Measurements from ENCODE around the gene HEG1.

Gene HEG1

GRCh38 chr3:125090649-125091048, 34.9 kb upstream of the HEG1 start:
- Histone ChIP-seq H3K27me3 (ENCODE audit: low read length) (no peaks in the 10 kb centered on the region), H2AFZ (ENCODE audit: low read depth, low read length, severe bottlenecking) (no peak overlapping the region), H3K9me2 (replicated peaks; ENCODE audit: insufficient read depth, low read length) (no peaks in the 10 kb centered on the region), H3K79me2 (ENCODE audit: insufficient read depth, low read length) (no peaks in the 10 kb centered on the region), H4K20me1 (ENCODE audit: low read depth, low read length) (no peaks in the 10 kb centered on the region), H3K9ac (ENCODE audit: low read length) (no peak overlapping the region), H3K36me3 (ENCODE audit: low read length) (no peaks in the 10 kb centered on the region), H3K4me3 (ENCODE audit: insufficient read depth, low read length, poor library complexity, severe bottlenecking) (no peak overlapping the region), H3K9me3 (ENCODE audit: insufficient read depth, low read length) (no peaks in the 10 kb centered on the region), H3K27ac (ENCODE audit: low read depth, low read length) (no peak overlapping the region), H3K4me2 (ENCODE audit: low read depth, low read length, poor library complexity, severe bottlenecking) (no peak overlapping the region), H3F3A (ENCODE audit: insufficient read depth) (no peaks in the 10 kb centered on the region)
- TF ChIP-seq, protein P1, sequence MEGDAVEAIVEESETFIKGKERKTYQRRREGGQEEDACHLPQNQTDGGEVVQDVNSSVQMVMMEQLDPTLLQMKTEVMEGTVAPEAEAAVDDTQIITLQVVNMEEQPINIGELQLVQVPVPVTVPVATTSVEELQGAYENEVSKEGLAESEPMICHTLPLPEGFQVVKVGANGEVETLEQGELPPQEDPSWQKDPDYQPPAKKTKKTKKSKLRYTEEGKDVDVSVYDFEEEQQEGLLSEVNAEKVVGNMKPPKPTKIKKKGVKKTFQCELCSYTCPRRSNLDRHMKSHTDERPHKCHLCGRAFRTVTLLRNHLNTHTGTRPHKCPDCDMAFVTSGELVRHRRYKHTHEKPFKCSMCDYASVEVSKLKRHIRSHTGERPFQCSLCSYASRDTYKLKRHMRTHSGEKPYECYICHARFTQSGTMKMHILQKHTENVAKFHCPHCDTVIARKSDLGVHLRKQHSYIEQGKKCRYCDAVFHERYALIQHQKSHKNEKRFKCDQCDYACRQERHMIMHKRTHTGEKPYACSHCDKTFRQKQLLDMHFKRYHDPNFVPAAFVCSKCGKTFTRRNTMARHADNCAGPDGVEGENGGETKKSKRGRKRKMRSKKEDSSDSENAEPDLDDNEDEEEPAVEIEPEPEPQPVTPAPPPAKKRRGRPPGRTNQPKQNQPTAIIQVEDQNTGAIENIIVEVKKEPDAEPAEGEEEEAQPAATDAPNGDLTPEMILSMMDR (IDR thresholded peaks at IDR 0.05; ENCODE audit: insufficient read depth, low read length, poor library complexity, severe bottlenecking): no peak

DNA sequence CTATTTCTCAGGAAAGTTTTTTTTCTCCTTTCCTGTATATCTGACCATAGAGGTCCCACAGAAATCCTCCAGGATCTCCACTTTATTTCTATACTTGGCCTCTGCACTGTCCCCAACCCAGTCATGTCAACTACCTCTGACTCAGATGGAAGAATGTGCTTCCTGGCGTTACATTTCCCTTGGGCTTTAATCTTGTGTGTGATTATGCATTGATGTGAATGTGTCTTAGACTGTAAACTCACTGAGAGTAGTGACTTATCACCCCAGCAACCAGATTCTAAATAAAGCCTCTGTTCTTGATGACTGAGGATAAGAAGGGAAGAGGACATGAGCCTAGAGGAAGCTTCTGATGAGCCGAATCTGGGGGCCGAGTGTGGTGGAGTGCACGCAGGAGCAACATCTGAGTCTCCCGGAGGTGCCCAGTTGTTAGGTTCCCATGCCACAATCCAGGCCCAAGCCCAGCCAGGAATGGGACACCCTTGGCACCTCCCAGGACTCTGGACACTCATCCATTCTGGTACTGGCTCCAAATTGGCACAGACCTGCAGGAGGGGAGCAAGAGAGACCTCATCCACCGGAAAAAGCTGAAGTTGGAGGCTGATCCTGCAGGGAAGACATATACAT, 32.1 kb upstream of the HEG1 start:
- H3K9me3 ChIP-seq (ENCODE audit: insufficient read depth, low read length): no peaks in the 10 kb centered on the region
- TF ChIP-seq, protein P1 (IDR thresholded peaks at IDR 0.05; ENCODE audit: insufficient read depth, low read length, poor library complexity, severe bottlenecking): no peak
- TF ChIP-seq EZH2phosphoT487 (conservative IDR thresholded peaks at IDR 0.05; ENCODE audit: low read length): no peak
- H4K20me1 ChIP-seq (ENCODE audit: low read depth, low read length): no peaks in the 10 kb centered on the region

GRCh38 chr3:125085166-125085565, 29.4 kb upstream of the HEG1 start:
- Histone ChIP-seq H4K20me1 (ENCODE audit: low read depth, low read length) (no peaks in the 10 kb centered on the region), H3K9me3 (ENCODE audit: insufficient read depth, low read length) (no peaks in the 10 kb centered on the region), H3K4me3 (ENCODE audit: insufficient read depth, low read length, poor library complexity, severe bottlenecking) (no peak overlapping the region), H3K9me2 (replicated peaks; ENCODE audit: insufficient read depth, low read length) (no peaks in the 10 kb centered on the region), H3K27me3 (ENCODE audit: low read length) (no peaks in the 10 kb centered on the region), H3K4me2 (ENCODE audit: low read depth, low read length, poor library complexity, severe bottlenecking) (no peak overlapping the region), H3K27ac (ENCODE audit: low read depth, low read length) (no peak overlapping the region), H2AFZ (ENCODE audit: low read depth, low read length, severe bottlenecking) (no peak overlapping the region), H3K79me2 (ENCODE audit: insufficient read depth, low read length) (no peaks in the 10 kb centered on the region), H3K36me3 (ENCODE audit: low read length) (no peaks in the 10 kb centered on the region), H3F3A (ENCODE audit: insufficient read depth) (no peaks in the 10 kb centered on the region), H3K9ac (ENCODE audit: low read length) (no peak overlapping the region)
- TF ChIP-seq EZH2phosphoT487 (conservative IDR thresholded peaks at IDR 0.05; ENCODE audit: low read length): no peak
- TF ChIP-seq, protein P1 (IDR thresholded peaks at IDR 0.05; ENCODE audit: insufficient read depth, low read length, poor library complexity, severe bottlenecking): no peak

More for the DNA sequence above, 32.1 kb upstream of the HEG1 start:
- H3F3A ChIP-seq (ENCODE audit: insufficient read depth): no peaks in the 10 kb centered on the region
- no peaks in the 10 kb centered on the region for H3K79me2 ChIP-seq (ENCODE audit: insufficient read depth, low read length)
- H3K9me2 ChIP-seq (replicated peaks; ENCODE audit: insufficient read depth, low read length): no peaks in the 10 kb centered on the region
- H3K9ac ChIP-seq (ENCODE audit: low read length): no peak overlapping the region
- H3K4me2 ChIP-seq (ENCODE audit: low read depth, low read length, poor library complexity, severe bottlenecking): no peak overlapping the region
- H3K36me3 ChIP-seq (ENCODE audit: low read length): no peaks in the 10 kb centered on the region
- no peak overlapping the region for H3K4me3 ChIP-seq (ENCODE audit: insufficient read depth, low read length, poor library complexity, severe bottlenecking)
- no peak overlapping the region for H3K27ac ChIP-seq (ENCODE audit: low read depth, low read length)
- no peaks in the 10 kb centered on the region for H3K27me3 ChIP-seq (ENCODE audit: low read length)
- H2AFZ ChIP-seq (ENCODE audit: low read depth, low read length, severe bottlenecking): no peak overlapping the region

All from SU-DHL-6 (cell line).